Amygdala (tissue), 56 donors: ENCODE results near the gene TMOD4.
"Not testable (repeated sequence)": the region's sequence is repeated elsewhere in the genome, so short reads cannot be mapped to it uniquely, and the experiment has no call there.

Experiments
- DNase-seq, 56 donors: peaks; one replicate each; lab custom pipeline; 2025; lab: John Stamatoyannopoulos, UW

The TMOD4 gene

GRCh38 chr1:151175863-151176262 is at the start of gene TMOD4:
TSS of gene TMOD4 (minus strand) at chr1:151175981. CDS start at chr1:151174875, 1,106 bp downstream.
- peak in 2 of 56 donors; percentile 9 to 18 for DNase-seq

- no peak for DNase-seq
These were observed 46.3 kb upstream of the TMOD4 start for GRCh38 chr1:151222130-151222529.

GRCh38 chr1:151221616-151222015 is 45.8 kb upstream of the TMOD4 start:
- DNase-seq: no peak

GRCh38 chr1:151213560-151213959 is 37.8 kb upstream of the TMOD4 start:
- DNase-seq: no peak

- DNase-seq: no peak
These were observed 36.4 kb upstream of the TMOD4 start for GRCh38 chr1:151211972-151212705.

- no peak for DNase-seq
These were observed 35.0 kb upstream of the TMOD4 start for GRCh38 chr1:151210830-151211229.

- not testable (repeated sequence) for DNase-seq
These were observed 29.7 kb upstream of the TMOD4 start for GRCh38 chr1:151205381-151205965.

GRCh38 chr1:151199873-151200581 is 24.2 kb upstream of the TMOD4 start:
- DNase-seq: peak in 3 of 56 donors; percentile 5 to 12 (median 10)

- DNase-seq: peak; percentile 86 to 99 (median 97)
These were observed 22.7 kb upstream of the TMOD4 start, which contains the start of gene PIP5K1A for GRCh38 chr1:151198254-151199127. TSS of gene PIP5K1A (plus strand) at chr1:151198552. CDS start at chr1:151198997, 445 bp downstream.

- DNase-seq: peak in 1 of 56 donors; percentile 26
These were observed 22.1 kb upstream of the TMOD4 start for GRCh38 chr1:151197863-151198253.

GRCh38 chr1:151196292-151196800 is 20.6 kb upstream of the TMOD4 start:
- DNase-seq: peak in 36 of 56 donors; percentile 1 to 79 (median 26)

- DNase-seq: peak in 1 of 56 donors; percentile 9
These were observed 19.3 kb upstream of the TMOD4 start for GRCh38 chr1:151194894-151195594.

GRCh38 chr1:151193856-151194255 is 18.1 kb upstream of the TMOD4 start:
- DNase-seq: no peak

- no peak for DNase-seq
These were observed 17.5 kb upstream of the TMOD4 start for GRCh38 chr1:151193304-151193703.

GRCh38 chr1:151192047-151192446 is 16.3 kb upstream of the TMOD4 start:
- no peak for DNase-seq

GRCh38 chr1:151189637-151190445 is 14.1 kb upstream of the TMOD4 start, which contains the start of gene VPS72:
TSS of gene VPS72 (minus strand) at chr1:151190197. CDS start at chr1:151190121, 76 bp downstream.
- peak; percentile 17 to 90 (median 74) for DNase-seq

- not testable (repeated sequence) for DNase-seq
These were observed 12.9 kb upstream of the TMOD4 start for GRCh38 chr1:151188667-151189066.

- DNase-seq: no peak
These were observed 11.4 kb upstream of the TMOD4 start for GRCh38 chr1:151187205-151187604.
